GM23248 (cell line): ENCODE data around the gene CAMK4.

Source experiments
- EZH2 ChIP-seq: fragments of 200-600 bp; sonication (generic); IDR thresholded peaks from 2 replicates; pipeline ENCODE4 v1.6.1; 2018; ENCODE audit warnings: antibody characterized with exemption, mild to moderate bottlenecking; ENCODE audit not compliant: insufficient read depth, poor library complexity, severe bottlenecking
- EZH2phosphoT487 ChIP-seq: fragments of 200-600 bp; sonication (generic); IDR thresholded peaks from 2 replicates; pipeline ENCODE4 v1.6.1; 2018; ENCODE audit warnings: antibody characterized with exemption, moderate library complexity, mild to moderate bottlenecking, low read depth; ENCODE audit not compliant: insufficient read depth

- TF ChIP-seq EZH2phosphoT487 (no peak), EZH2 (no peak)
These were observed 140.8 kb downstream of the CAMK4 start for GRCh38 chr5:111364992-111365391.
